ENCODE measurements around the gene RPUSD3.

RPUSD3 gene

GRCh38 chr3:9797196-9797945 lies 46.4 kb downstream of the RPUSD3 start:
- DNase-seq: no peak

GRCh38 chr3:9795207-9795606 lies 48.6 kb downstream of the RPUSD3 start:
- no peak for DNase-seq

GRCh38 chr3:9794400-9794799 lies 49.4 kb downstream of the RPUSD3 start:
- no peak for DNase-seq

- DNase-seq: peak; percentile 71
Measured at GRCh38 chr3:9793161-9793781, 50.5 kb downstream of the RPUSD3 start.

- peak; percentile 96 for DNase-seq
Measured at GRCh38 chr3:9792405-9793160, 51.2 kb downstream of the RPUSD3 start, which contains the start of the genes ARPC4 and TADA3. TSS of gene ARPC4 (plus strand) at chr3:9793082. CDS start at chr3:9793122, 40 bp downstream. TSS of gene TADA3 (minus strand) at chr3:9792473. CDS start at chr3:9791466, 1,007 bp downstream.

- DNase-seq: no peak
Measured at GRCh38 chr3:9791790-9792404, 51.9 kb downstream of the RPUSD3 start.

GRCh38 chr3:9791127-9791526 lies 52.7 kb downstream of the RPUSD3 start:
- DNase-seq: no peak

Data from hematopoietic multipotent progenitor cell treated with erythropoietin and hydrocortisone succinate and interleukin-3 and kit ligand, for 8 days (in vitro differentiated cells).